Esophagus muscularis mucosa (tissue), 4 donors: ENCODE measurements around the gene TSPYL6. TPM values are rescaled to one million over a fixed set of nuclear protein-coding genes. Genes with fewer than 3 reads are reported as not detected.

ENCODE experiments used
- DNase-seq: peaks from one replicate; pipeline ENCODE4 v3.0.0-alpha.2; 2017; ENCODE audit errors: extremely low spot score
- H3K27ac ChIP-seq, 4 donors: fragments of 200-600 bp; sonication (generic); replicated peaks in 1 of 4; 1 replicate in 3 of 4; 2 replicates in 1 of 4; pipeline ENCODE4 v1.5.1; 2016 to 2019; ENCODE audit warnings: mild to moderate bottlenecking in 1 of 4
- H3K27me3 ChIP-seq, 4 donors: fragments of 200-600 bp; sonication (generic); one replicate each; pipeline versions ENCODE4 v1.5.1 to v1.6.0; 2016 to 2019
- H3K36me3 ChIP-seq, 4 donors: fragments of 200-600 bp; sonication (generic); one replicate each; pipeline ENCODE4 v1.5.1; 2016 to 2019
- H3K4me1 ChIP-seq, 4 donors: fragments of 200-600 bp; sonication (generic); one replicate each; pipeline ENCODE4 v1.5.1; 2016 to 2019
- H3K4me3 ChIP-seq, 4 donors: fragments of 200-600 bp; sonication (generic); 1 replicate in 2 of 4; 2 replicates in 2 of 4; pipeline ENCODE4 v1.5.1; 2016 to 2019; ENCODE audit warnings: mild to moderate bottlenecking in 4 of 4, moderate library complexity in 1 of 4
- H3K9me3 ChIP-seq, 4 donors: fragments of 200-600 bp; sonication (generic); 1 replicate in 3 of 4; 2 replicates in 1 of 4; pipeline ENCODE4 v1.5.1; 2016 to 2019
- CTCF ChIP-seq, 3 experiments: fragments of 200-600 bp in 2 of 3; fragments of 450-650 bp in 1 of 3; sonication (generic) in 2 of 3; IDR thresholded peaks; one replicate each; pipeline ENCODE4 v1.5.1; 2017 to 2019; ENCODE audit warnings: antibody characterized with exemption in 3 of 3, mild to moderate bottlenecking in 2 of 3, moderate library complexity in 1 of 3
- EP300 ChIP-seq: sonication (generic); formaldehyde crosslinking; IDR thresholded peaks from one replicate; pipeline ENCODE4 v1.6.1; 2017; ENCODE audit warnings: antibody characterized with exemption
- POLR2A ChIP-seq: fragments of 450-650 bp; IDR thresholded peaks from one replicate; pipeline ENCODE4 v1.6.1; 2017; ENCODE audit warnings: antibody characterized with exemption, moderate library complexity, mild to moderate bottlenecking, low read depth
- POLR2AphosphoS5 ChIP-seq, 2 donors: sonication (generic); formaldehyde crosslinking; IDR thresholded peaks; one replicate each; pipeline ENCODE4 v1.6.1; 2017; ENCODE audit warnings: antibody characterized with exemption in 2 of 2
- WGBS: methylation state at CpG from one replicate; pipeline ENCODE4 v1.1.5; 2018; 5-methylcytosine and 5-hydroxymethylcytosine counted together
- intact Hi-C: fragments of 100-400 bp; cut with DNase I; formaldehyde crosslinking; loops from one replicate; pipeline ENCODE4 v1.15.1; 2023
- total RNA-seq, 4 donors: library from RNA; depleted of rRNA; stranded (reverse); fragments of >200 nt; gene quantifications; one replicate each; pipeline versions ENCODE4 v1.1.0 to v1.2.1, GENCODE V29; 2016

TSPYL6 gene
- total RNA-seq, 4 donors from 2014 or later: not detected

GRCh38 chr2:54212456-54212855, 43.6 kb downstream of the TSPYL6 start:
- H3K27ac ChIP-seq: peak overlapping the region in 3 of 4 donors; percentile 31 to 71 (median 32)
- H3K9me3 ChIP-seq: peaks cover 0 to 9% (median 3%) of the 10 kb centered on the region in 4 donors
- H3K27me3 ChIP-seq: no peaks in the 10 kb centered on the region
- H3K36me3 ChIP-seq: no peaks in the 10 kb centered on the region
- no peak overlapping the region for H3K4me3 ChIP-seq
- TF ChIP-seq POLR2AphosphoS5 (IDR thresholded peaks at IDR 0.05): peak in 1 of 2 donors; percentile 57
- TF ChIP-seq POLR2A: no peak
- peaks cover 17 to 42% (median 37%) of the 10 kb centered on the region in 4 donors for H3K4me1 ChIP-seq
- no peak for DNase-seq
- intact Hi-C loops: no loop called here
- 32% methylated on average over 1 of the region's 1 CpG for WGBS

GRCh38 chr2:54209379-54209778, 46.6 kb downstream of the TSPYL6 start:
- intact Hi-C loops: loop anchor here (5.0 kb wide), 2 partner anchors 123 to 353 kb away; a partner anchor contains a TSS
- Histone ChIP-seq H3K4me1 (peaks cover 17 to 54% (median 44%) of the 10 kb centered on the region in 4 donors), H3K27ac (peak overlapping the region; percentile 32 to 65 (median 56)), H3K27me3 (no peaks in the 10 kb centered on the region), H3K36me3 (no peaks in the 10 kb centered on the region), H3K9me3 (peaks cover 0 to under 1% (median 0%) of the 10 kb centered on the region in 4 donors), H3K4me3 (no peak overlapping the region)
- WGBS: 37% methylated on average over 3 of the region's 3 CpGs
- no peak for DNase-seq
- TF ChIP-seq POLR2AphosphoS5 (IDR thresholded peaks at IDR 0.05) (no peak), CTCF (IDR thresholded peaks at IDR 0.05) (no peak), POLR2A (no peak), EP300 (no peak)

- TF ChIP-seq POLR2A (no peak), POLR2AphosphoS5 (IDR thresholded peaks at IDR 0.05) (no peak), EP300 (no peak), CTCF (IDR thresholded peaks at IDR 0.05) (no peak)
- peak overlapping the region; percentile 36 to 65 (median 56) for H3K27ac ChIP-seq
Measured at GRCh38 chr2:54208364-54209240, 47.4 kb downstream of the TSPYL6 start.

GRCh38 chr2:54207666-54208195, 48.3 kb downstream of the TSPYL6 start:
- 53% methylated on average over 3 of the region's 3 CpGs for WGBS
- H3K27me3 ChIP-seq: no peaks in the 10 kb centered on the region
- peak overlapping the region; percentile 36 to 65 (median 56) for H3K27ac ChIP-seq
- no peak for DNase-seq
- TF ChIP-seq EP300 (no peak), CTCF (IDR thresholded peaks at IDR 0.05) (no peak), POLR2A (no peak), POLR2AphosphoS5 (IDR thresholded peaks at IDR 0.05) (no peak)
- intact Hi-C loops: loop anchor here (2.0 to 5.0 kb wide), 3 partner anchors 125 to 355 kb away; partner anchors contain the start of gene SPTBN1
- H3K4me3 ChIP-seq: no peak overlapping the region
- H3K9me3 ChIP-seq: no peaks in the 10 kb centered on the region
- H3K36me3 ChIP-seq: no peaks in the 10 kb centered on the region
- peaks cover 17 to 52% (median 44%) of the 10 kb centered on the region in 4 donors for H3K4me1 ChIP-seq

More at GRCh38 chr2:54208364-54209240, 47.4 kb downstream of the TSPYL6 start:
- no peak for DNase-seq
- Histone ChIP-seq H3K4me3 (no peak overlapping the region), H3K27me3 (no peaks in the 10 kb centered on the region), H3K36me3 (no peaks in the 10 kb centered on the region), H3K9me3 (no peaks in the 10 kb centered on the region), H3K4me1 (peaks cover 17 to 54% (median 44%) of the 10 kb centered on the region in 4 donors)
- 80% methylated on average over 1 of the region's 1 CpG for WGBS
- intact Hi-C loops: loop anchor here (5.0 kb wide), 2 partner anchors 124 to 354 kb away; a partner anchor contains a TSS

GRCh38 chr2:54206596-54206995, 49.4 kb downstream of the TSPYL6 start:
- Histone ChIP-seq H3K36me3 (no peaks in the 10 kb centered on the region), H3K9me3 (no peaks in the 10 kb centered on the region), H3K27me3 (no peaks in the 10 kb centered on the region), H3K4me3 (no peak overlapping the region), H3K4me1 (peaks cover 17 to 41% (median 33%) of the 10 kb centered on the region in 4 donors), H3K27ac (no peak overlapping the region)
- no peak for DNase-seq
- 8% methylated on average over 2 of the region's 2 CpGs for WGBS
- TF ChIP-seq CTCF (IDR thresholded peaks at IDR 0.05) (peak; percentile 67 to 72 (median 70)), POLR2A (no peak)
- intact Hi-C loops: loop anchor here (2.0 to 5.0 kb wide), 3 partner anchors 126 to 356 kb away; partner anchors contain the start of gene SPTBN1
